HG03520 (cell line): ENCODE results near the gene PLCZ1.
"Not testable (repeated sequence)": the region's sequence is repeated elsewhere in the genome, so short reads cannot be mapped to it uniquely, and the experiment has no call there.

Source experiments
- ATAC-seq: cut with Tn5 transposase; IDR thresholded peaks from one replicate; pipeline ENCODE4 v1.9.1; 2021; ENCODE audit warnings: mild to moderate bottlenecking, moderate library complexity; ENCODE audit not compliant: unreplicated experiment

PLCZ1 gene, protein sequence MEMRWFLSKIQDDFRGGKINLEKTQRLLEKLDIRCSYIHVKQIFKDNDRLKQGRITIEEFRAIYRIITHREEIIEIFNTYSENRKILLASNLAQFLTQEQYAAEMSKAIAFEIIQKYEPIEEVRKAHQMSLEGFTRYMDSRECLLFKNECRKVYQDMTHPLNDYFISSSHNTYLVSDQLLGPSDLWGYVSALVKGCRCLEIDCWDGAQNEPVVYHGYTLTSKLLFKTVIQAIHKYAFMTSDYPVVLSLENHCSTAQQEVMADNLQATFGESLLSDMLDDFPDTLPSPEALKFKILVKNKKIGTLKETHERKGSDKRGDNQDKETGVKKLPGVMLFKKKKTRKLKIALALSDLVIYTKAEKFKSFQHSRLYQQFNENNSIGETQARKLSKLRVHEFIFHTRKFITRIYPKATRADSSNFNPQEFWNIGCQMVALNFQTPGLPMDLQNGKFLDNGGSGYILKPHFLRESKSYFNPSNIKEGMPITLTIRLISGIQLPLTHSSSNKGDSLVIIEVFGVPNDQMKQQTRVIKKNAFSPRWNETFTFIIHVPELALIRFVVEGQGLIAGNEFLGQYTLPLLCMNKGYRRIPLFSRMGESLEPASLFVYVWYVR

DNA sequence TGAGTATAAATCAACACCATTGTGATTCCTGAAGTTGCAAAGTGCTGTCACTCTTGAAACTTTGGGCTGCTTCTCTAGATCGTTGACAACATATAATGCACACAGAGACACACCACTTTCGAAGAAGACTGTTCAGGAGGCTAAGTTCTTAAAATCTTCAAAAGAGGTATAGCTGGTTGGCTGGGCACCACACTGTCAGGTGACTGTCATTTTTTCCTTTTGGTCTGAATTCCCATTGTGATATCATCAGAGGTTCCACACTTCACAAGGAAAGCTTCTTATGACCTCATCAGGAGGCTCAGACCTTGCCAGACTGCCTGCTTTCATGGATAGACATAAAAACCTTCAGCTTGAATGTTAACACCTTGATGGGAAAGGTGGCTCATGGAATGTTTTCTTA, at the start of gene PLCZ1, which contains the start of gene CAPZA3:
Gene PLCZ1 (minus strand): TSS at position 194 of the 400 bp plus-strand sequence. CDS start 641 bp downstream, outside the sequence.
Gene CAPZA3 (plus strand): TSS at position 301 of the 400 bp plus-strand sequence. CDS start 150 bp downstream, outside the sequence.
- ATAC-seq = no peak

DNA sequence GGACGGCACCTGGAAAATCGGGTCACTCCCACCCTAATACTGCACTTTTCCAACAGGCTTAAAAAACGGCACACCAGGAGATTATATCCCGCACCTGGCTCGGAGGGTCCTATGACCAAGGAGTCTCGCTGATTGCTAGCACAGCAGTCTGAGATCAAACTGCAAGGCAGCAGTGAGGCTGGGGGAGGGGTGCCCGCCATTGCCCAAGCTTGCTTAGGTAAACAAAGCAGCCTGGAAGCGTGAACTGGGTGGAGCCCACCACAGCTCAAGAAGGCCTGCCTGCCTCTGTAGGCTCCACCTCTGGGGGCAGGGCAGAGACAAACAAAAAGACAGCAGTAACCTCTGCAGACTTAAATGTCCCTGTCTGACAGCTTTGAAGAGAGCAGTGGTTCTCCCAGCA, 47.7 kb upstream of the PLCZ1 start:
- not testable (repeated sequence) for ATAC-seq

DNA sequence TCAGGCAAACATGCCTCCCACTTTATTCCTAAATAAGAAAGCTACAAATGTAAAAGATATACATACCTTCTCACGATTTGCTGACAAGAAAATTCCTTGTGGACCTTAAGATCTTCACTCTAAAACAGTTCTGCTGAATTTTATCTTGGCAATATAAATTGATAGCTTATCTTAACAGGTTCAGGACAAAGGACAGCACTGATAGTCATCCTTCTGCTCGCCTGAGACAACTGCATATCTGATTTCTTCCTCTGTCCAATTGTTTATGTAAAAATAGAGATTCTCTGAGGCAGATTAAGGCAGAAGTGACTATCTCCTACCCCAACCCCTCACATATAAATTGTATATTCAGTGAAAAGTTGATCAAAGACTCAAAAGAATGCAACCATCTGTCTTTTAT, 45.0 kb upstream of the PLCZ1 start:
- ATAC-seq = no peak

DNA sequence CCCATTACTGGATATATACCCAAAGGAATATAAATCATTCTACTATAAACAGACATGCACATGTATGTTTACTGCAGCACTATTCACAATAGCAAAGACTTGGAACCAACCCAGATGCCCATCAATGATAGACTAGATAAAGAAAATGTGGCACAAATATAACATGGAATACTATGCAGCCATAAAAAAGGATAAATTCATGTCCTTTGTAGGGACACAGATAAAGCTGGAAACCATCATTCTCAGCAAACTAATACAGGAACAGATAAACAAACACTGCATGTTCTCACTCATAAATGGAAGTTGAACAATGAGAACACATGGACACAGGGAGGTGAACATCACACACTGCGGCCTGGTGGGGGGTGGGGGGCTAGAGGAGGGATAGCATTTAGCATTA, 28.7 kb upstream of the PLCZ1 start:
- not testable (repeated sequence) for ATAC-seq

DNA sequence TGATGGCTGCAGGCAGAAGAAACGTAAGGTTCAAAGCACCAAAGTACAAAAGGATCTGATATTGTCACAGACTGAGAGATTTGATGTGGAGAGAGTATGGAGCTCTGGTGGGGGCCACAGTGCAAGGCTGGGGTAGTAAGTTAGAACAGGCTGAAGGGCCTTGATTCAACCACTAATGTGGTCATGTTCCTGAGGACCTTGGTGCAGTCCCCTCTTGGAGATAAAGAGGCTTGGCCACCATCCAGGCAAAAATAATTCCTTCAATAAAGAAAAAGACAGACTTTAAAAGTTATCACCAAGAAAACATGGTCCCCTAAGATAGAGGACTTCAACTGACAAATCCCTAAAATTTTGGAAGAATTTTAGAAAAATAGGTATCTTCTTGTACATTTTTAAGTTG, 17.5 kb upstream of the PLCZ1 start:
- no peak for ATAC-seq

DNA sequence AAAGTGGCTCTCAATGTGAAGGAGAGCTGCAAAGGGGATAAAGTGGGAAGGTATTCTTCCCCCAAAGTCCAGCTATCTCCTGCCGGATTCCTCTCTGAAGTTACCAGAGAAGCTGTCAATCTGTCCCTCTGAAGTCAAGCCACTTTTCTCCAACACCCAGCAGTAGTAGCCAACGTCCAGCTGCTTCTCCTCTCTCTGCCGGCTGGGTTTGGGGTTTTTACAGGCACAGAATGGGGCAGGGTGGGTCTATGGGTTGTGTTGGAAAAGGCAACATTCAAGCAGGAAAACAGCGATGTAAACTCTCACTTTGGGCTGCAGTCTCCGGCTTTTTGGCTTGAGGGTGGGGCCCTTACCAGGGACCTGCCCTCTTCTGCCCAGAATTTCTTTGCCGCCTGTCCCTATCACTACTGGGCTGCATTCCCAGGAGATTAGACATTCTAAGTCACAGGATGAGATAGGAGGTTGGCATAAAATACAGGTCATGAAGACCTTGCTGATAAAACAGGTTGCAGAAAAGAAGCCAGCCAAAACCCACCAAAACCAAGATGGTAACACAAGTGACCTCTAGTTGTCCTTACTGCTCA, 16.4 kb upstream of the PLCZ1 start:
- ATAC-seq = no peak

DNA sequence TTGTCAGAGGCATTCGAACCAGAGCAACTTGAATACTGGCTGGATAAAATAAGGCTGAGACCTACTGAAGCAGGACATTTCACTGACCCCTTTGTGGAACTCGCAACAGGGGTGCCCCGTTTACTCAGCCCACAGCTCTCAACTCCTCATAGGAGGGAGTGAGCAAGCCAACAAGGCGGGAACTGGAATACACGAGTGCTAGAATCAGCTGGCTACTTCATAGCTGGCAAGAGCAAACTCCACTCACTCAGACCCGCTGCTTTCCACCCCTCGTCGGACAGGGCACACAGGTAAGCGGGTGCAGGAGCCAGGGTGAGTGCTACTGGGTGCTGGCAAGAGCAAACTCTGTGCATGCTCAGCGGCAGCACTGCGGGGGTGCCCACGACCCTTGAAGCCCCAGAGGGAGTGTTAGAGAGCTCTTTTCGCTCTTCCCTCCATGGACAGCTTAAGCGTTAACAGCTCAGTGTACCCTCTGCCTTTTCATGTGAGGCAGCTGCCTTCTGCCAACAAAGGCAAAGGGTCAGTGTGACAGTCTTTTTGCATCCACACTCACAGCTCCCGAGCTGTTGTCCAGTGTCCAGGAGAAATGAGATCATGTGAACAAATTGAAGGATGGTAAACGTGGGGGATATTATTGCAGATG, 15.8 kb upstream of the PLCZ1 start:
- ATAC-seq = no peak

DNA sequence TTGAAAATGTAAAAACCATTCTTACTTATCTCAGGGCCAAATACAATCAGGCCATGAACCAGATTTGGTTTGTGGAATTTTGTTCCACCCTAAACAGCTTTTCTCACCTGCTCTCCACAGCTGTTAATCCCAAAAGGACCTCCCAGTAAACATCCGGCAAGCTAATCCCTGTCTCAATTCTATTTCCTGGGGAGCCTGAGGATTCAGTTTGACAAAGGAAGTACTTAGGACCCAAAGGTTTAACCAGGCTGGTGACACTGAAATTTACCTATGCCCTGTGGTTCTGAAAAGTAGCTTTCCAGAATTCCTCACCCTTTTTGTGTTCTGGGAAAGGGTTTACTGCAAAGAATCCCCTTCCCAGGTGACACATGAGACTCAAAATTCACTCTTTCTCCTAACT, 15.1 kb upstream of the PLCZ1 start:
- no peak for ATAC-seq

DNA sequence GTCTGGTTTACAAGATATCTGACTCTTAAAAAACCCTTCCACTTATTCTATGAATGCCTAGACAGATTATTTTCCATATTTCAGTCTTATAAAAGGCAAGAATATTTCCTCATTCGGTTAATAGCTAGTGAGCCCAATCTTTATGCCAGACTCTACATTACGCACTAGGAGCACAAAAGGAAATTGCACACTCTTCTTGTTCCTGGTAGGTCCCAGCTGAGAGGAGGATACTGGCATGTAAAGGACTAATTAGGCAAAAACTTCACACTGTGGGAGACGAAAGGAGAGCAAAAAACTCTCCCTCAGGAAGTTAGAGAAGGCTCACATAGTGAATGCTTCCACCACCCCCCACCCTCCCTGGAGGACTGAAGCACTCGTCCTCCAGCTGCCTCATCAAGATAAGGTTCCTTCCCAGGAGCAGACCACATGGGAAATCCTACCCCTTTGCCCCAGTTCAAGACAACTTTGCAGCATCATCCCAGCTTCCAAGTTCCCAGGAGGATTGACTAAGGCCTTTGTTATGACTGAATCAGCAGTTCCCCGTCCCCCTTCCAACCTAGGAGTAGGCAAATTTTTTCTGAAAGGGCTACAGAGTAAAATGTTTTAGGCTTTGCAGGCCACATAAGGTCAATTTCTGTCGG, 14.6 kb upstream of the PLCZ1 start:
- ATAC-seq = no peak

DNA sequence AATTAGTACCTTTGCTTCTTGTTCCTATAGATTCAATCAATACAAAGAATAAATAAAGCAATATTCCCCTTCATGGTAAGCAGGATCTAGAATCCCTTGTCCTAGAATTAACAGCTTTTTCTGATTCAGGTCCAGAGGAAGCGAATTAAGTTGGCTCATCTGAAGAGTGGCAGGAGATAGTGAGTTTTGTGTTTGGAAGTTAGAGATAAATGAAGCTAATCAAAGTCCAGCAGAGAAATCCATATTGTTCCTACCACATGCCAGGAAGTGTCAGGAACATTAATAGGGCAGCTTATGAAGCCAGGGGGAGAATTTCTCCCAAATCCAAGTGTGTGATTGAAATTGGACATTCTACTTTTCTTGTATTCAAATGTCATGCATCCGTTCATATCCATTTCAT, 14.1 kb upstream of the PLCZ1 start:
- ATAC-seq = no peak

DNA sequence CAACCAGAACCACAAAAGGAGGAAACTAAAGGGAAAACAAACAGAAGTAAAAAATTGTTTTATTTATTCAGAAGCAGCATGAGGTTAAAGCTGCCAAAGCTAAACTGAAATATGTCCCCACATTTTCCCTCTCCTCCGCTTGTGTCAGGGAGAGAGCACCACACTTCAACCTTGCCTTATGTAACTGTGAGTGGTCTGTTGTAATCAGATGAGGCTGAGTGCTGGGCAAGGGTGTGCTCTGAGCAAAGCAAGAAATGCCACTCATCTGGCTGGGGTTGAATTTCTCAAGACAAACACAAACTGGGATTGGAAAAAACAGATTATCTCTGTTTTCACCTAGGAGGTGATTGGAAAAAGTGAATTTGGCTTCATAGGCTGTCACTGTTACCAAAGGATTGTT, 12.3 kb upstream of the PLCZ1 start:
- ATAC-seq = no peak

DNA sequence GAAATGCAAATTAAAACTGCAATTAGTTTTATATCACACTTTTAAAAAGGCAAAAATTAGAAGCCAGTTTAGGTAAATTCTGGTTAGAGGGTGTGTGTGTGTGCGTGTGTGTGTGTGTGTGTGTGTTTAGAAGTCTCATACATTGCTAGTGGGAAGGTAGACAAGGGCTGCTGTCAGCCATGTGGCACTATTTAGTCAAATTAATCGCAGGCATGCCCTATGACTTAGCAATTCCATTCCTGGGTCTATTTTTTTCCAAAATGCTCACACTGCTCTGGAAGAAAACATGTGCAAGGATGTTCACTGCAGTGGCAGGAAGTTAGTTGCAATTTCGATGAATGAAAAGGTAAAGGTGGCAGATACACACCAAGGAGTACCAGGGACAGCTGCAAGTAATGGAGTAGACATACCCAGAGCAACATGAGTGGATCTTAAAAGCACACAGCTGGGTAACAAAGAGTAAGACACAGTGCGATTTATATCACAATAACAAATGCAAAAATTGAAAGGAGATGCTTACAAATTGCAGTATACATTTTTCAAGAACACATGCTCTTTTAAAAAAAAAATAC, 11.7 kb upstream of the PLCZ1 start:
- no peak for ATAC-seq

DNA sequence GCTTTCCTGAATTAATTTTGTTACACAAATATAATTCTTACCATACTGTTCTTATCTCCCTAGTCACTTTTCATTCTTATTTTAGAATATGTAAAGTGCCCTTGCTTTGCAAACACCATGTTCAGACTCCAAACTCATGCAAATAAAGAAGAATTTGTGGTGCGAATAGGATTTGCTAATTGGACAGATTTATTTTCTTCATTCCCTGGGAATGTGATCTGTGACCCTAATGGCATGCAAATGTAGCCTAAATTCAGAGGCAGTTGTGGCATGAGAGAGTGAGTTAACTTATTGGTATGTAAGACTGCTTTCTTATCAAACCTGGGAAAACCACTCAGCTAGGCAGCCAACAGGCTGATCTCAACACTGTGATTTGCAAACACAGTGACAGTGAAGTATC, 10.1 kb upstream of the PLCZ1 start:
- no peak for ATAC-seq

DNA sequence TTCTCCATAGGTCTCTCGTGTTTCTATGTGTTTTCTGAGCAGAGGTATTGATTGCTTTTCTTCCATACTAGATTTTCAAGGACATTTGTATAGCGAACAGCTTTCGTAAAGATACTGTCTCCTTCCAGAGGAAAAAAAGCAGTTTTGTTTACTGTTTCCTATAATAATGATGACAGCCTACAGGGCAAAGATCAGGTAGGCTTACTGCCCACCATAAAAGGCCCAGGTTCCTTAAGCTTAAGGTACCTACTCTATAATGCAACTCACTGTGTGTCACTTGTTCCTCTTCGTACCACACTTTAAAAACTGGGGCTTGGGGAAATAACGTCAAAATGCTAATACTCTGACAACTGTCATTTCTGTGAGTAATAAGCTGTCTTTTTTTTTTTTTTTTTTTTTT, 6.7 kb downstream of the PLCZ1 start:
- no peak for ATAC-seq

DNA sequence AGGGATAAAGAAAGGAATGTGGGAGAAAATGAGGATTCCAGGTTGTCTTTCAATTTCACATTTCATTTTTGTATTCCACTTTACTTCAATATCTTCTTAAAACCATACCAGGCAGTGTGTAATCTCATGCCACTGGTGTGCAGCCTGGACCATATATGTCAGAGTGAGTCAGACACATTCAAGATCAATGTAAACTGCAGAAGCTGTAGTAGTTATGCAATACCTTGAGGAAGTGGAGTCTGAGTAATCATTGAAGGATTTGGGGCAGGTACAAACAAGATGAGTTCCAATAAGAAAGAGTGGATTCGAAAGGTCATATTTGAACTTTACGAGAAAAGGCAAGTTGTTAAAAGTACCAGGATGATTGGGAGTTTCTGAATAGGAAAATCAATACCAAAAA, 14.1 kb downstream of the PLCZ1 start:
- ATAC-seq = no peak

DNA sequence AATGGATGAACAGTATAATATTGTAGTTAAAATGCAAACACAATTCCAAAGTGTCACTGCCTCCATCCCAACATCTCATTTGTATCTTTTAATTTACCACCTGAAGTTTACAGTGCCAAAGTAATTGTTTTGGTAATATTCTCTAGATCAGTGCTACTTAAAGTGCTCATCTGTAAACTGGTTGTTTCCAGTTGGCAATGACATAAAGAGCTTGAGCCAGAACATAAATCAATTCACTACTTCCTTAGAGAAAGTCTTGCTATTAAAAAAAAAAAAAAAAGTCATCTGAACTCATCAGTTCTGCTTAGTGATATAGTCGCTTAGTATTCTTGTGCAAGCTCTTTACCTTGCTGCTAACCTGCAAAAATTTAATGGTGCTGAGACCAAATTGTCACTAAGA, 16.4 kb downstream of the PLCZ1 start:
- no peak for ATAC-seq

DNA sequence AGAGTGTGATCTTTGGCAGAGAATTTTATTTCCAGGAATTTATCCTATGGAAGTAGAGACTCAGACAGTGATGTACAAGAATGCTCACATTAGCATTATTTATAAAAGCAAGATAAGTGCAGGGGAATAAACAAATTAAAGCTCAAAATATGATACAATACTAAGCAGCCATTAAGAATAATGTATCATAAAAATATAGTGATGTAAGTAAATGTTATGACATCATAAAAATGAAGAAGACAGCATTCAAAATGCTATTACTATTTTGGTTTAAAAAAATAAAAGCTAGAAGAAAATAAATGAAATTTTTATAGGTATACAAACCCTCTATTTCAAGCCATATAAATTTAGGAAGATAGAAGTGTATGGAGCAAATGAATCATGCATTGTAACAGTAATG, 17.1 kb downstream of the PLCZ1 start:
- no peak for ATAC-seq

DNA sequence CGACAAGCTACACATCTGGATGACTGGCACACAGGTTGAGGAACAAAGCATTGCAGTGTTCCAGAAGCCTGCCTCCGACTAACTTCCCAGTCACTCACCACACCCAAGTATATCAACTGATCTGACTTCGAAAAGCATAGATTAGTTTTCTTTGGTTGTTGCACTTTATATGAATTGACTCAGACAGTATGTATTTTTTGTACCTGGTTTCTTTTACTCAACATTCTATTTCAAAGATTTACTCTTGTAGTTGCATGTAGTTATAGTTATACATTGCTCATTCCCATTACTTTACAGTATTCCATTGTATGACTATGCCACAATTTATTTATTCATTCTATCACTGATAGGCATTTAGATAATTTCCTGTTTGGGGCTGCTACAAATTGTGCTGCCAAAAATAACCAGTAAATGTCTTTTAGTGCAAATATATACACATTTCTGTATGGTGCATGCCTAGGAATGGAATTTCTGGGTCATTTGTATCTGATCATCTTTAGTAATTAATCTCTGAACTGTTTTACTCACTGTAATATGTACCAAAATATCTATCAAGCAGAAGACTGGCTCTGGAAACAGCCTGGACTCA, 17.8 kb downstream of the PLCZ1 start:
- no peak for ATAC-seq

DNA sequence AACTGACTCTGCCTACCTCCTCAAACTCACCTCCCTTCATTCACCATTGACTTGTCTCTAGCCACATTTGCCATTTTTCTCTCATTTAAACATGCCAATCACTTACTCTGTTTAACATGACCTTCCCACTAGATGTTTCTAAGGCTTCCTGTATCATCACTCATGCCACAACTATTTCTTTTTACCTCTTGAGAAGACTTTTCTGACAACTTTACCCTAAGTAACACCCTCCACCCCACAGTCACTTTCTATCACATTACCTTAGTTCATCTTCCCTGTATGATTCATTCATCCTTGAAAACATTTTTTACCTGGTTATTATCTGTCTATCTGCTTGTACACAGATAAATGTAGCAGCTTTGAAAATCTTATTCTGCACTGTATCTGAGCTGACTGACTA, 19.4 kb downstream of the PLCZ1 start:
- ATAC-seq = no peak

DNA sequence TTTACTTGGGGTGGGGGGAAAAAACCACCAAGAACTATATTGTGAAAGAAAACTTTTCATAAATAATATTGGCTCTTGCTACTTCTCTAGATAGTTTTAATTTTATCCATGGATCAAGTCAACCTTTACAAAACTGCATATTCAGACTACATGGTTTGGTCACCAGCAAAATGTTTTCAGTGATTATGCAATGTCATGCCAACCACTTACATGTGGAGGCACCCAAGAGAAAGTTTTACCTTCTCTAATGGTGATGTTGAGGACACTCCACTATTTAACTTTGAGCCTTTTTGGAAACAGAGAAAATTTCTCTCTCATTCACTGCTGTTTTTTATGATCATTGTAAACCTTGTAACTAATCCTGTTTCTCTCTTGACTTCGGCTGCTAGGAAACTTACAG, 21.6 kb downstream of the PLCZ1 start:
- no peak for ATAC-seq
